ENCODE measurements around the gene UST.

UST gene

GRCh38 chr6:148817689-148818088 is 70.9 kb downstream of the UST start:
- TF ChIP-seq, protein P1, sequence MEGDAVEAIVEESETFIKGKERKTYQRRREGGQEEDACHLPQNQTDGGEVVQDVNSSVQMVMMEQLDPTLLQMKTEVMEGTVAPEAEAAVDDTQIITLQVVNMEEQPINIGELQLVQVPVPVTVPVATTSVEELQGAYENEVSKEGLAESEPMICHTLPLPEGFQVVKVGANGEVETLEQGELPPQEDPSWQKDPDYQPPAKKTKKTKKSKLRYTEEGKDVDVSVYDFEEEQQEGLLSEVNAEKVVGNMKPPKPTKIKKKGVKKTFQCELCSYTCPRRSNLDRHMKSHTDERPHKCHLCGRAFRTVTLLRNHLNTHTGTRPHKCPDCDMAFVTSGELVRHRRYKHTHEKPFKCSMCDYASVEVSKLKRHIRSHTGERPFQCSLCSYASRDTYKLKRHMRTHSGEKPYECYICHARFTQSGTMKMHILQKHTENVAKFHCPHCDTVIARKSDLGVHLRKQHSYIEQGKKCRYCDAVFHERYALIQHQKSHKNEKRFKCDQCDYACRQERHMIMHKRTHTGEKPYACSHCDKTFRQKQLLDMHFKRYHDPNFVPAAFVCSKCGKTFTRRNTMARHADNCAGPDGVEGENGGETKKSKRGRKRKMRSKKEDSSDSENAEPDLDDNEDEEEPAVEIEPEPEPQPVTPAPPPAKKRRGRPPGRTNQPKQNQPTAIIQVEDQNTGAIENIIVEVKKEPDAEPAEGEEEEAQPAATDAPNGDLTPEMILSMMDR (IDR thresholded peaks at IDR 0.05; ENCODE audit: extremely low read depth, insufficient read depth, missing control alignments): no peak
- no peak for DNase-seq (ENCODE audit: low spot score)
- in situ Hi-C loops (cut with MboI; ENCODE audit: low pct_unique_long_range_greater_than_20kb, low sequenced_read_pairs, unreplicated experiment): no loop called here

DNA sequence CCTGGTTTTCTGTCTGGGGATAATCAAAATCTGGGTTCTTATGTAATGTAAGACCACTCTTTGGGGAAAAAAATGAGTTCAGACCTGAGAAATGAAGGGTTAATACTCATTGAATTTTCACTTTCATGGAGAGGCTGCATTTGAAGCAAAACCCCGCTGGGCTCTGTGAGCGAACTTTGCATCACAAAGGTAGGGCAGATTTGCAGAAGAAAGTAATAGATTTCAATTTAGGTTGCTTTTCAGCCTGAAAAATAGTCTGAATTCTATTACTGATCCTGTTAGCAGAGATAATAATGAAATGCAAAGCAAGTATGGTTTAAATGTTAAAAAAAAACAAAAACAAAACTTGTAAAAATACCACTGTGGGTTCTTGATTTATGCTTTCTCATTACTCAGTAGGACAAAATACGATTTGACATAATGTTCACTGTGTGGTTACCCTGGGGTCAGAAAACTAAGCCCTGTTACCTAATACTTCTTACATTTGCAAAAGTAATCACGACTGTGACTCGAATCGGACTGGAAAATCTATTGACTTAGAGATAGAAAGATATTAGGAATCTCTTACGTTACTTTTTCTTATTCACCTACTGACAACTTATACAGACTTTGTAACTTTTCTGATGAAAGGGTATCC is 72.2 kb downstream of the UST start:
- DNase-seq (ENCODE audit: low spot score): no peak
- in situ Hi-C loops (cut with MboI; ENCODE audit: low pct_unique_long_range_greater_than_20kb, low sequenced_read_pairs, unreplicated experiment): no loop called here
- TF ChIP-seq, protein P1 (IDR thresholded peaks at IDR 0.05; ENCODE audit: extremely low read depth, insufficient read depth, missing control alignments): no peak

DNA sequence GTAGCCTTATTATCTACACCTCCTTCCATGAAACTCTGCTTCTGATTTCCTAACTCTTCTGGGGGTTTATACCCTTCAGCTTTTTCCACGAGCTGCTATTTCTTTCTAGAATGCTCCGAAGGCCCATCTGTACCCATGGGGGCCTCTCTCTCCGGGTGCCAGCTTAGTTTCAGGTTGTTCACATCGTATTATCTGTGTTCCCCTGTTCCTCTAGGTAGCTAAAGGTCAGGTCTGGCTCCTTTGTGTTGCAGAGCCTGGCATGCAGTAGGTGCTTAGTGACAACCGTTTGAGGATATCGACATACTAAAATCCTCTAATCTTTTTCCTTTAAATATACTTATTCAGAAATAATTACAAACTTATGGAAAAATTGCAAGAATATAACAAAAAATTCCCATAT is 73.0 kb downstream of the UST start:
- DNase-seq (ENCODE audit: low spot score): no peak
- TF ChIP-seq, protein P1 (IDR thresholded peaks at IDR 0.05; ENCODE audit: extremely low read depth, insufficient read depth, missing control alignments): no peak
- in situ Hi-C loops (cut with MboI; ENCODE audit: low pct_unique_long_range_greater_than_20kb, low sequenced_read_pairs, unreplicated experiment): no loop called here

DNA sequence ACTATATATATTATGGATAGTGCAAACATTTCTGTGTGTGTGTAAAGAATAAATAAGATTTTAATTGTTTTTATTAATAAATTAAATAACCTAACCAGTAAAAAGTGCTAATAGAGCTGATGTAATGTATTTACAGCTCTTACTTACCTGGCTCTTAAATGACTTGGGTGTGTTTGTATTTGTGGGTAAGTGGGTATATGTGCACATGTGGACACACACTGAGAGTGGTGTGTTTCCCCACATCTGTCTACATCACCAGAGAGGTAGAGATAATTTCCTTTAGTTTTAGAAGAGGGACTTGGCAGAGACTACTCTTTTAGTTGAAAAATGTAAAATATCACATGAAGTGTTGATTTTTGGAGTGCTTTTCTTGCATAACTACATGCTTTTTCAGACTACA is 76.0 kb downstream of the UST start:
- TF ChIP-seq, protein P1 (IDR thresholded peaks at IDR 0.05; ENCODE audit: extremely low read depth, insufficient read depth, missing control alignments): no peak
- in situ Hi-C loops (cut with MboI; ENCODE audit: low pct_unique_long_range_greater_than_20kb, low sequenced_read_pairs, unreplicated experiment): no loop called here
- DNase-seq (ENCODE audit: low spot score): no peak

- TF ChIP-seq, protein P1 (IDR thresholded peaks at IDR 0.05; ENCODE audit: extremely low read depth, insufficient read depth, missing control alignments): no peak
- in situ Hi-C loops (cut with MboI; ENCODE audit: low pct_unique_long_range_greater_than_20kb, low sequenced_read_pairs, unreplicated experiment): no loop called here
- DNase-seq (ENCODE audit: low spot score): no peak
These were observed 77.5 kb downstream of the UST start for GRCh38 chr6:148824291-148824690.

GRCh38 chr6:148824960-148825359 is 78.1 kb downstream of the UST start:
- TF ChIP-seq, protein P1 (IDR thresholded peaks at IDR 0.05; ENCODE audit: extremely low read depth, insufficient read depth, missing control alignments): no peak
- in situ Hi-C loops (cut with MboI; ENCODE audit: low pct_unique_long_range_greater_than_20kb, low sequenced_read_pairs, unreplicated experiment): no loop called here
- no peak for DNase-seq (ENCODE audit: low spot score)
